ENCODE results near the gene POC5. TPM values are rescaled to one million over a fixed set of nuclear protein-coding genes. Genes with fewer than 3 reads are reported as not detected.
"Not testable (repeated sequence)": the region's sequence is repeated elsewhere in the genome, so short reads cannot be mapped to it uniquely, and the experiment has no call there.

POC5 gene, protein sequence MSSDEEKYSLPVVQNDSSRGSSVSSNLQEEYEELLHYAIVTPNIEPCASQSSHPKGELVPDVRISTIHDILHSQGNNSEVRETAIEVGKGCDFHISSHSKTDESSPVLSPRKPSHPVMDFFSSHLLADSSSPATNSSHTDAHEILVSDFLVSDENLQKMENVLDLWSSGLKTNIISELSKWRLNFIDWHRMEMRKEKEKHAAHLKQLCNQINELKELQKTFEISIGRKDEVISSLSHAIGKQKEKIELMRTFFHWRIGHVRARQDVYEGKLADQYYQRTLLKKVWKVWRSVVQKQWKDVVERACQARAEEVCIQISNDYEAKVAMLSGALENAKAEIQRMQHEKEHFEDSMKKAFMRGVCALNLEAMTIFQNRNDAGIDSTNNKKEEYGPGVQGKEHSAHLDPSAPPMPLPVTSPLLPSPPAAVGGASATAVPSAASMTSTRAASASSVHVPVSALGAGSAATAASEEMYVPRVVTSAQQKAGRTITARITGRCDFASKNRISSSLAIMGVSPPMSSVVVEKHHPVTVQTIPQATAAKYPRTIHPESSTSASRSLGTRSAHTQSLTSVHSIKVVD
- 7.6 and 11.7 TPM in 2 replicates for total RNA-seq (2012; rRNA removed)

DNA sequence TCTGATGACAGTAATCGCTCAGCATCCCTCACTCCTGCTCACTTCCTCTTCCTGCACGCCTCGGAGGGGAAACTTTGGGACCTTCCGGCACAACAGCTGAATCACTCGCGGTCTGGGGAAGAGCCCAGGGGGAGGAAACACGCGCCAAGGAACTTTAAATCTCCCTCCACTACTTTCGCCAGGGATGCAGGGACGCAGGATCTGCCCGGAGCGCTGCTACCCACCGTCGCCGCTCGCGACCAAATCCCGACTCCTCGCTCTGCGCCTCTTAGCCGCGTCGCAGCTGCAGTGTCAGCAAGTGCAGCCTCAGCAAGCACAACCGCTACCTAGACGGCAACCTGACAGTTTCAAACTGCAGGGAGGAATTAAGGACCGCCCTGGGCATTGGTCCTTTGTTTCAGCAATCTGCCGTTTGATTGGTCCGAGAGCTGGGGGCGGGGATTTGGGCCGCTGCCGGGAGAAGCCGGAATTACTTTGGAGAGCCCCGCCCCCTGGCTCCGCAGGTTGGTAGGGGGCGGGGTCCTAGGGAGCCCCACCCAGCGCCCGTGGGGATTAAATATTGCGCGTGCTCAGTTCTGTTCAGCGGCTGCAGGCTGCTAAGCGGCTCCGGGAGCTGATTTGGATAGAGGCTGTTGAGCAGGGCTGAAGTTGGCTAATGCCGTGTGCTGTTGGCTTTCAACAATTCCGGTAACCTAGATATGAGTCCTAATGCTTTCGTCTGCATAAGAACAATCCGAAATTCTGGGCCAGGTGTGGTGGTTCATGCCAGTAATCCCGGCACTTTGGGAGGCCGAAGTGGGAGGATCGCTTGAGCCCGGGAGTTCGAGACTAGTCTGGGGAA is at the start of gene POC5:
POC5 (minus strand) TSS at position 356 of the 841 bp plus-strand sequence. CDS start 4,500 bp downstream, outside the sequence.
- Histone ChIP-seq H3K4me1 (ENCODE audit: control insufficient read depth, insufficient read depth, low read length) (peaks cover 9% of the 10 kb centered on the region), H3K27me3 (ENCODE audit: control insufficient read depth, insufficient read depth, low read length) (peaks cover 6% of the 10 kb centered on the region), H3K9me3 (replicated peaks; ENCODE audit: low read length) (no peaks in the 10 kb centered on the region), H3K4me3 (ENCODE audit: low read length) (peak within 1 kb of the TSS; percentile 100), H3K9ac (ENCODE audit: low read depth, low read length) (peak within 1 kb of the TSS; percentile 84), H3K4me2 (ENCODE audit: low read length) (peak within 1 kb of the TSS; percentile 84), H3K36me3 (ENCODE audit: insufficient read depth, low read length) (no peaks in the 10 kb centered on the region)

GRCh38 chr5:75758116-75758515 is 40.9 kb upstream of the POC5 start:
- H3K9me3 ChIP-seq (replicated peaks; ENCODE audit: low read length): no peaks in the 10 kb centered on the region
- H3K36me3 ChIP-seq (ENCODE audit: insufficient read depth, low read length): no peaks in the 10 kb centered on the region
- H3K4me3 ChIP-seq (ENCODE audit: low read length): no peak overlapping the region
- H3K27me3 ChIP-seq (ENCODE audit: control insufficient read depth, insufficient read depth, low read length): peaks cover 15% of the 10 kb centered on the region
- no peak overlapping the region for H3K9ac ChIP-seq (ENCODE audit: low read depth, low read length)
- peaks cover 5% of the 10 kb centered on the region for H3K4me1 ChIP-seq (ENCODE audit: control insufficient read depth, insufficient read depth, low read length)
- no peak overlapping the region for H3K4me2 ChIP-seq (ENCODE audit: low read length)

GRCh38 chr5:75756981-75757380 is 39.7 kb upstream of the POC5 start:
- H3K4me1 ChIP-seq (ENCODE audit: control insufficient read depth, insufficient read depth, low read length): peaks cover 5% of the 10 kb centered on the region
- no peaks in the 10 kb centered on the region for H3K9me3 ChIP-seq (replicated peaks; ENCODE audit: low read length)
- no peak overlapping the region for H3K9ac ChIP-seq (ENCODE audit: low read depth, low read length)
- no peaks in the 10 kb centered on the region for H3K36me3 ChIP-seq (ENCODE audit: insufficient read depth, low read length)
- H3K27me3 ChIP-seq (ENCODE audit: control insufficient read depth, insufficient read depth, low read length): peaks cover 19% of the 10 kb centered on the region
- H3K4me3 ChIP-seq (ENCODE audit: low read length): no peak overlapping the region
- no peak overlapping the region for H3K4me2 ChIP-seq (ENCODE audit: low read length)

GRCh38 chr5:75756211-75756610 is 39.0 kb upstream of the POC5 start:
- H3K9ac ChIP-seq (ENCODE audit: low read depth, low read length): no peak overlapping the region
- no peak overlapping the region for H3K4me2 ChIP-seq (ENCODE audit: low read length)
- H3K36me3 ChIP-seq (ENCODE audit: insufficient read depth, low read length): no peaks in the 10 kb centered on the region
- H3K4me1 ChIP-seq (ENCODE audit: control insufficient read depth, insufficient read depth, low read length): peaks cover 5% of the 10 kb centered on the region
- no peaks in the 10 kb centered on the region for H3K9me3 ChIP-seq (replicated peaks; ENCODE audit: low read length)
- H3K4me3 ChIP-seq (ENCODE audit: low read length): no peak overlapping the region
- peaks cover 22% of the 10 kb centered on the region for H3K27me3 ChIP-seq (ENCODE audit: control insufficient read depth, insufficient read depth, low read length)

- no peaks in the 10 kb centered on the region for H3K9me3 ChIP-seq (replicated peaks; ENCODE audit: low read length)
- H3K4me1 ChIP-seq (ENCODE audit: control insufficient read depth, insufficient read depth, low read length): peaks cover 5% of the 10 kb centered on the region
- peaks cover 31% of the 10 kb centered on the region for H3K27me3 ChIP-seq (ENCODE audit: control insufficient read depth, insufficient read depth, low read length)
- no peak overlapping the region for H3K9ac ChIP-seq (ENCODE audit: low read depth, low read length)
- no peak overlapping the region for H3K4me2 ChIP-seq (ENCODE audit: low read length)
- no peaks in the 10 kb centered on the region for H3K36me3 ChIP-seq (ENCODE audit: insufficient read depth, low read length)
- H3K4me3 ChIP-seq (ENCODE audit: low read length): no peak overlapping the region
These were observed 35.9 kb upstream of the POC5 start for GRCh38 chr5:75753182-75753581.

DNA sequence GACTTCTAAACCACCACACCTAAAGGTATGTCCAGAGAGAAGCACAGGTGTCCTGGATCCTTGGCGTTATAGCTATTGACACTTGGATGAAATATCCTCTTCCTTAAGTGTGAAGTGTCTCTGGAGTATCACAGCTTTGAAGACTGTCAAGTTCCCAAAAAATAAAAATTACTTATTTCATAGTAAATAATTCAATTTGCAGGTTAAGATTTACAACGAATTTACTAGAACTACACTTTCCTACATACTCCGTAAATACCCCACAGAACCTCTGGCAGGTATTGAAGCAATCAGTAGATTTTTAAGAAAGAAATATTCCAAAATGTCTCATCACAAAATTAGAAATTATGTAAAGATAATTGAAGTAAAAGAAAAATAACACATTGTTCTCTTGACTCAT is 27.1 kb upstream of the POC5 start:
- no peaks in the 10 kb centered on the region for H3K4me1 ChIP-seq (ENCODE audit: control insufficient read depth, insufficient read depth, low read length)
- no peak overlapping the region for H3K9ac ChIP-seq (ENCODE audit: low read depth, low read length)
- H3K27me3 ChIP-seq (ENCODE audit: control insufficient read depth, insufficient read depth, low read length): peaks cover 6% of the 10 kb centered on the region
- H3K4me3 ChIP-seq (ENCODE audit: low read length): no peak overlapping the region
- H3K4me2 ChIP-seq (ENCODE audit: low read length): no peak overlapping the region
- H3K36me3 ChIP-seq (ENCODE audit: insufficient read depth, low read length): no peaks in the 10 kb centered on the region
- H3K9me3 ChIP-seq (replicated peaks; ENCODE audit: low read length): no peaks in the 10 kb centered on the region

GRCh38 chr5:75736273-75736672 is 19.0 kb upstream of the POC5 start:
- H3K9ac ChIP-seq (ENCODE audit: low read depth, low read length): no peak overlapping the region
- H3K36me3 ChIP-seq (ENCODE audit: insufficient read depth, low read length): no peaks in the 10 kb centered on the region
- H3K4me1 ChIP-seq (ENCODE audit: control insufficient read depth, insufficient read depth, low read length): no peaks in the 10 kb centered on the region
- H3K27me3 ChIP-seq (ENCODE audit: control insufficient read depth, insufficient read depth, low read length): peaks cover 22% of the 10 kb centered on the region
- no peak overlapping the region for H3K4me3 ChIP-seq (ENCODE audit: low read length)
- H3K9me3 ChIP-seq (replicated peaks; ENCODE audit: low read length): no peaks in the 10 kb centered on the region
- H3K4me2 ChIP-seq (ENCODE audit: low read length): no peak overlapping the region

DNA sequence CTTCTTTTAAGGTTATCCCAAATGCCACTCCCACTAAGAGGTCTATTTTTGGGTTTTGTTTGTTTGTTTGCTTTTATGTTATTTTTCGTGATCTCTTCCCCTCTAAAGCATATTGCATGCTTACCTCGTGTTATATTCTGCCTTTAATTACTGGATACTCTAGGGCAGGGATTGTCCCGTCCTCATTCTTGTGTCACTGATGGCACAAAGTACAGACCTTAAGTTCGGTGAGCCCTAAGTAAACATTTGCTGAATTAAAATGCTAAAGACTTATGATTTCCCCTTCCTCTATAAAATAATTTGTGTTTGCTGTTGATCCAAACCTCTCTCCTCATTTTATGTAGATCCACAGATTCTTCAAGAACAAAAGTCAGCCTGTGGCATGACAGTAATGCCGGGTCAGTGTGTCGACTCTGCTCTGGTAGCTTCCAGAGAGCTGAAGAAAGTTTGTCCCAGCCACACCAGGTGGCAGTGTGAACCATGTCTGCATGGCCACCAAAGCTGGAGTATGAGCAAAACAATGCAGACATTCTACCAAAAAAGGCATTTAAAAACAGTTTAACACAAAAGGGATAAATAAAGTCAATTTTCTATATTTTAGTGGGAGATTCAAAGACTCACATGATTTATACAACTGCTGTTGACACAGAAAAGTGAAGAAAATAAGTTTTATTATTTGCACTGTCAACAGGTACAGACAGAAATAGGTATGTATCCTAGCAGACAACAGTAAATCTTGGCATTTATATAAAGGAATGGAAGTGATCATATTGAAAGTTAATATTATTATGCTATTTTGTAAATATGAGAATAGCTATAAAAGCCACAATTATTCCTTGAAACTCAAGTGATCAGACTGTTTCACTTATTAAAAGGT is 17.9 kb upstream of the POC5 start:
- Histone ChIP-seq H3K36me3 (ENCODE audit: insufficient read depth, low read length) (no peaks in the 10 kb centered on the region), H3K9ac (ENCODE audit: low read depth, low read length) (no peak overlapping the region), H3K9me3 (replicated peaks; ENCODE audit: low read length) (no peaks in the 10 kb centered on the region), H3K27me3 (ENCODE audit: control insufficient read depth, insufficient read depth, low read length) (peaks cover 22% of the 10 kb centered on the region), H3K4me2 (ENCODE audit: low read length) (no peak overlapping the region), H3K4me1 (ENCODE audit: control insufficient read depth, insufficient read depth, low read length) (no peaks in the 10 kb centered on the region), H3K4me3 (ENCODE audit: low read length) (no peak overlapping the region)

- no peak overlapping the region for H3K4me2 ChIP-seq (ENCODE audit: low read length)
- H3K27me3 ChIP-seq (ENCODE audit: control insufficient read depth, insufficient read depth, low read length): peaks cover 26% of the 10 kb centered on the region
- no peak overlapping the region for H3K4me3 ChIP-seq (ENCODE audit: low read length)
- no peaks in the 10 kb centered on the region for H3K4me1 ChIP-seq (ENCODE audit: control insufficient read depth, insufficient read depth, low read length)
- H3K9me3 ChIP-seq (replicated peaks; ENCODE audit: low read length): no peaks in the 10 kb centered on the region
- no peaks in the 10 kb centered on the region for H3K36me3 ChIP-seq (ENCODE audit: insufficient read depth, low read length)
- no peak overlapping the region for H3K9ac ChIP-seq (ENCODE audit: low read depth, low read length)
These were observed 16.5 kb upstream of the POC5 start for GRCh38 chr5:75733767-75734166.

- H3K27me3 ChIP-seq (ENCODE audit: control insufficient read depth, insufficient read depth, low read length): peaks cover 22% of the 10 kb centered on the region
- not testable (repeated sequence) for H3K9ac ChIP-seq (ENCODE audit: low read depth, low read length); H3K36me3 ChIP-seq (ENCODE audit: insufficient read depth, low read length); H3K4me3 ChIP-seq (ENCODE audit: low read length); H3K9me3 ChIP-seq (replicated peaks; ENCODE audit: low read length); H3K4me1 ChIP-seq (ENCODE audit: control insufficient read depth, insufficient read depth, low read length); H3K4me2 ChIP-seq (ENCODE audit: low read length)
These were observed 14.3 kb upstream of the POC5 start for GRCh38 chr5:75731515-75731914.

DNA sequence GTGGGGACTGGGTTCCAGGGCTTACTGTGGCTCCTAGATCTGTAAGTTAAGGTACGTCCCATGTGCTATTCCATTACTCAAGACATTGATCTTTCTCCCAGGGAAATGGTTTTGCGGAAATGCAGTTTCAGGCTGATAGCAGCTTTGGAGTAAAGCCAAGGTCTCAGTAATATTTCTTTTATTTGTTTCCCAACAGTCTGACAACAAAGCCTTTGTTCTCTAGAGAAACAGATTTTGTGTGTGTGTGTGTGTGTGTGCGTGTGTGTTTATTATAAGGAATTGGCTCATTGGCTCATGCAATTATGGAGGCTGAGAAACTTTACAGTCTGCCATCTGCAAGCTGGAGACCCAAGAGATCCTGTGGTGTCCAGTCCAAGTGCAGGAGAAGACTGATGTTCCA is 12.1 kb upstream of the POC5 start:
- no peaks in the 10 kb centered on the region for H3K36me3 ChIP-seq (ENCODE audit: insufficient read depth, low read length)
- H3K4me3 ChIP-seq (ENCODE audit: low read length): no peak overlapping the region
- no peak overlapping the region for H3K9ac ChIP-seq (ENCODE audit: low read depth, low read length)
- no peaks in the 10 kb centered on the region for H3K4me1 ChIP-seq (ENCODE audit: control insufficient read depth, insufficient read depth, low read length)
- H3K27me3 ChIP-seq (ENCODE audit: control insufficient read depth, insufficient read depth, low read length): peaks cover 15% of the 10 kb centered on the region
- no peaks in the 10 kb centered on the region for H3K9me3 ChIP-seq (replicated peaks; ENCODE audit: low read length)
- H3K4me2 ChIP-seq (ENCODE audit: low read length): no peak overlapping the region
